ENCODE data around the gene FBXO46. TPM values are rescaled to one million over a fixed set of nuclear protein-coding genes. Genes with fewer than 3 reads are reported as not detected.

FBXO46 gene
- total and polyA plus RNA-seq, 8 donors, result 12.6 to 19.2 (median 16.9) TPM

- Histone ChIP-seq H3K4me1 (peaks cover 12 to 29% of the 10 kb centered on the region in 2 donors), H3K36me3 (no peaks in the 10 kb centered on the region), H3K27ac (no peak overlapping the region), H3K27me3 (peaks cover 0 to 90% of the 10 kb centered on the region in 2 donors), H3K4me3 (no peak overlapping the region), H3K9me3 (no peaks in the 10 kb centered on the region)
- no peak for TF ChIP-seq CTCF (IDR thresholded peaks at IDR 0.05)
- ATAC-seq (no peak), DNase-seq (no peak)
- intact Hi-C loops (cut with DNase I), result no loop called here
Measured at GRCh38 chr19:45763691-45764294, 33.1 kb upstream of the FBXO46 start.

GRCh38 chr19:45762870-45763631 is 32.4 kb upstream of the FBXO46 start:
- Histone ChIP-seq H3K9me3 (no peaks in the 10 kb centered on the region), H3K4me1 (peaks cover 12 to 23% of the 10 kb centered on the region in 2 donors), H3K4me3 (no peak overlapping the region), H3K27ac (no peak overlapping the region), H3K36me3 (no peaks in the 10 kb centered on the region), H3K27me3 (peaks cover 0 to 84% of the 10 kb centered on the region in 2 donors)
- ATAC-seq (no peak), DNase-seq (no peak)
- TF ChIP-seq CTCF (IDR thresholded peaks at IDR 0.05), result no peak
- intact Hi-C loops (cut with DNase I), result no loop called here

- Histone ChIP-seq H3K4me1 (peaks cover 9 to 10% of the 10 kb centered on the region in 2 donors), H3K9me3 (no peaks in the 10 kb centered on the region), H3K4me3 (no peak overlapping the region), H3K36me3 (no peaks in the 10 kb centered on the region), H3K27ac (no peak overlapping the region), H3K27me3 (peaks cover 0 to 73% of the 10 kb centered on the region in 2 donors)
- TF ChIP-seq CTCF (IDR thresholded peaks at IDR 0.05), result no peak
- DNase-seq, result peak in 1 of 4 donors; percentile 65
- no peak for ATAC-seq
- intact Hi-C loops (cut with DNase I), result no loop called here
Measured at GRCh38 chr19:45761714-45762113, 31.0 kb upstream of the FBXO46 start.

- Histone ChIP-seq H3K36me3 (no peaks in the 10 kb centered on the region), H3K27ac (no peak overlapping the region), H3K27me3 (peaks cover 0 to 49% of the 10 kb centered on the region in 2 donors), H3K4me1 (no peaks in the 10 kb centered on the region), H3K4me3 (no peak overlapping the region), H3K9me3 (no peaks in the 10 kb centered on the region)
- ATAC-seq (no peak), DNase-seq (no peak)
- intact Hi-C loops (cut with DNase I), result no loop called here
- TF ChIP-seq CTCF (IDR thresholded peaks at IDR 0.05), result no peak
Measured at GRCh38 chr19:45758921-45759320, 28.2 kb upstream of the FBXO46 start.

GRCh38 chr19:45757695-45758094 is 27.0 kb upstream of the FBXO46 start:
- no peak for TF ChIP-seq CTCF (IDR thresholded peaks at IDR 0.05)
- intact Hi-C loops (cut with DNase I), result no loop called here
- Histone ChIP-seq H3K4me1 (no peaks in the 10 kb centered on the region), H3K27ac (no peak overlapping the region), H3K36me3 (no peaks in the 10 kb centered on the region), H3K9me3 (no peaks in the 10 kb centered on the region), H3K4me3 (no peak overlapping the region), H3K27me3 (peaks cover 0 to 37% of the 10 kb centered on the region in 2 donors)
- DNase-seq (no peak), ATAC-seq (no peak)

All from left lung (tissue), 10 donors.